Measurements from ENCODE around the gene OLFML2B.
"Not testable (repeated sequence)": the region's sequence is repeated elsewhere in the genome, so short reads cannot be mapped to it uniquely, and the experiment has no call there.

OLFML2B gene

GRCh38 chr1:162023547-162024501, at the start of gene OLFML2B:
Gene OLFML2B, minus strand, starts transcription at chr1:162023869. Its CDS starts 439 bp downstream, at chr1:162023430.
- peak; percentile 14 for DNase-seq (ENCODE audit: low read depth)

GRCh38 chr1:162072740-162073139, 49.1 kb upstream of the OLFML2B start:
- no peak for DNase-seq (ENCODE audit: low read depth)

GRCh38 chr1:162070825-162071224, 47.2 kb upstream of the OLFML2B start:
- DNase-seq (ENCODE audit: low read depth), result no peak

- DNase-seq (ENCODE audit: low read depth), result no peak
These were observed 46.6 kb upstream of the OLFML2B start for GRCh38 chr1:162070094-162070748.

- peak; percentile 69 for DNase-seq (ENCODE audit: low read depth)
These were observed 45.8 kb upstream of the OLFML2B start, which contains the start of gene NOS1AP for GRCh38 chr1:162069334-162070093. Gene NOS1AP, plus strand, starts transcription at chr1:162069691. Its CDS starts 487 bp downstream, at chr1:162070178.

- DNase-seq (ENCODE audit: low read depth), result no peak
These were observed 44.6 kb upstream of the OLFML2B start for GRCh38 chr1:162068301-162068700.

GRCh38 chr1:162067466-162067865, 43.8 kb upstream of the OLFML2B start:
- DNase-seq (ENCODE audit: low read depth), result no peak

GRCh38 chr1:162066836-162067235, 43.2 kb upstream of the OLFML2B start:
- not testable (repeated sequence) for DNase-seq (ENCODE audit: low read depth)

GRCh38 chr1:162065016-162065415, 41.3 kb upstream of the OLFML2B start:
- DNase-seq (ENCODE audit: low read depth), result no peak

- no peak for DNase-seq (ENCODE audit: low read depth)
These were observed 38.9 kb upstream of the OLFML2B start for GRCh38 chr1:162062542-162063015.

- no peak for DNase-seq (ENCODE audit: low read depth)
These were observed 36.6 kb upstream of the OLFML2B start for GRCh38 chr1:162060314-162060713.

- no peak for DNase-seq (ENCODE audit: low read depth)
These were observed 36.1 kb upstream of the OLFML2B start for GRCh38 chr1:162059721-162060120.

GRCh38 chr1:162056579-162056978, 32.9 kb upstream of the OLFML2B start:
- DNase-seq (ENCODE audit: low read depth), result no peak

- DNase-seq (ENCODE audit: low read depth), result no peak
These were observed 32.4 kb upstream of the OLFML2B start for GRCh38 chr1:162056043-162056442.

- DNase-seq (ENCODE audit: low read depth), result no peak
These were observed 31.4 kb upstream of the OLFML2B start for GRCh38 chr1:162055062-162055461.

- DNase-seq (ENCODE audit: low read depth), result not testable (repeated sequence)
These were observed 30.3 kb upstream of the OLFML2B start for GRCh38 chr1:162053949-162054348.

GRCh38 chr1:162046921-162047320, 23.3 kb upstream of the OLFML2B start:
- no peak for DNase-seq (ENCODE audit: low read depth)

- no peak for DNase-seq (ENCODE audit: low read depth)
These were observed 18.7 kb upstream of the OLFML2B start for GRCh38 chr1:162042361-162042760.

- no peak for DNase-seq (ENCODE audit: low read depth)
These were observed 17.0 kb upstream of the OLFML2B start for GRCh38 chr1:162040657-162041056.

GRCh38 chr1:162040001-162040400, 16.3 kb upstream of the OLFML2B start:
- DNase-seq (ENCODE audit: low read depth), result no peak

GRCh38 chr1:162038624-162039023, 15.0 kb upstream of the OLFML2B start:
- no peak for DNase-seq (ENCODE audit: low read depth)

GRCh38 chr1:162036163-162036562, 12.5 kb upstream of the OLFML2B start:
- no peak for DNase-seq (ENCODE audit: low read depth)

Measured in stimulated activated CD8-positive, alpha-beta memory T cell treated with anti-CD3 and anti-CD28 coated beads, Interleukin-12 subunit alpha, Interleukin-12 subunit beta, amount 100 ng/mL, for 4 hours (primary cell).